ENCODE data around the gene ZNF710. TPM values are rescaled to one million over a fixed set of nuclear protein-coding genes. Genes with fewer than 3 reads are reported as not detected.
A peak's percentile ranks its signal among the peaks of the same experiment; 100 is the strongest.

Gene ZNF710
- total RNA-seq, 1 donor from 2014 or later, result 31.4 TPM

GRCh38 chr15:90000186-90001001 is 730 bp upstream of the ZNF710 start:
- Mint-ChIP-seq H3K4me3 (ENCODE audit: low read depth) (peak overlapping the region; percentile 98), H3K36me3 (ENCODE audit: low read depth) (peaks cover 12% of the 10 kb centered on the region), H3K4me1 (ENCODE audit: low read depth) (peaks cover 37% of the 10 kb centered on the region), H3K27ac (peak overlapping the region; percentile 99), H3K27me3 (ENCODE audit: low read depth) (peaks cover 2% of the 10 kb centered on the region), H3K9me3 (no peaks in the 10 kb centered on the region)
- DNase-seq (ENCODE audit: low spot score), result no peak
- intact Hi-C loops (cut with micrococcal nuclease), result loop anchor here (2.0 to 5.0 kb wide), 2 partner anchors 72 to 106 kb away; no protein-coding TSS in a partner anchor

GRCh38 chr15:90001683-90002427 is 731 bp downstream of the ZNF710 start:
- Mint-ChIP-seq H3K27ac (peak overlapping the region; percentile 87), H3K4me1 (ENCODE audit: low read depth) (peaks cover 50% of the 10 kb centered on the region), H3K4me3 (ENCODE audit: low read depth) (peak overlapping the region; percentile 85), H3K27me3 (ENCODE audit: low read depth) (no peaks in the 10 kb centered on the region), H3K9me3 (no peaks in the 10 kb centered on the region), H3K36me3 (ENCODE audit: low read depth) (peaks cover 17% of the 10 kb centered on the region)
- intact Hi-C loops (cut with micrococcal nuclease), result loop anchor here (1.0 to 5.0 kb wide), 3 partner anchors 57 to 107 kb away; no protein-coding TSS in a partner anchor
- peak; percentile 60 for DNase-seq (ENCODE audit: low spot score)

GRCh38 chr15:90002428-90002844 is 1.3 kb downstream of the ZNF710 start:
- Mint-ChIP-seq H3K4me3 (ENCODE audit: low read depth) (peak overlapping the region; percentile 85), H3K27ac (peak overlapping the region; percentile 90), H3K9me3 (no peaks in the 10 kb centered on the region), H3K36me3 (ENCODE audit: low read depth) (peaks cover 17% of the 10 kb centered on the region), H3K4me1 (ENCODE audit: low read depth) (peaks cover 55% of the 10 kb centered on the region), H3K27me3 (ENCODE audit: low read depth) (no peaks in the 10 kb centered on the region)
- DNase-seq (ENCODE audit: low spot score), result no peak
- intact Hi-C loops (cut with micrococcal nuclease), result loop anchor here (1.0 to 5.0 kb wide), 2 partner anchors 57 to 70 kb away; no protein-coding TSS in a partner anchor

- intact Hi-C loops (cut with micrococcal nuclease), result loop anchor here (2.0 to 5.0 kb wide), 2 partner anchors 35 to 69 kb away; no protein-coding TSS in a partner anchor
- Mint-ChIP-seq H3K27ac (no peak overlapping the region), H3K4me1 (ENCODE audit: low read depth) (peaks cover 59% of the 10 kb centered on the region), H3K4me3 (ENCODE audit: low read depth) (no peak overlapping the region), H3K27me3 (ENCODE audit: low read depth) (no peaks in the 10 kb centered on the region), H3K36me3 (ENCODE audit: low read depth) (peaks cover 22% of the 10 kb centered on the region), H3K9me3 (no peaks in the 10 kb centered on the region)
- no peak for DNase-seq (ENCODE audit: low spot score)
These were observed 2.6 kb downstream of the ZNF710 start for GRCh38 chr15:90003736-90004135.

- no peak overlapping the region for H3K4me3 Mint-ChIP-seq (ENCODE audit: low read depth)
These were observed 3.1 kb downstream of the ZNF710 start for GRCh38 chr15:90004252-90004651.

GRCh38 chr15:90004671-90005070 is 3.5 kb downstream of the ZNF710 start:
- Mint-ChIP-seq H3K27ac (peak overlapping the region; percentile 77), H3K4me1 (ENCODE audit: low read depth) (peaks cover 58% of the 10 kb centered on the region), H3K27me3 (ENCODE audit: low read depth) (no peaks in the 10 kb centered on the region), H3K4me3 (ENCODE audit: low read depth) (peak overlapping the region; percentile 38), H3K36me3 (ENCODE audit: low read depth) (peaks cover 28% of the 10 kb centered on the region), H3K9me3 (no peaks in the 10 kb centered on the region)
- intact Hi-C loops (cut with micrococcal nuclease), result loop anchor here (2.0 to 5.0 kb wide), 2 partner anchors 34 to 68 kb away; no protein-coding TSS in a partner anchor
- DNase-seq (ENCODE audit: low spot score), result no peak

More at GRCh38 chr15:90004252-90004651, 3.1 kb downstream of the ZNF710 start:
- peaks cover 56% of the 10 kb centered on the region for H3K4me1 Mint-ChIP-seq (ENCODE audit: low read depth)
- H3K36me3 Mint-ChIP-seq (ENCODE audit: low read depth), result peaks cover 24% of the 10 kb centered on the region
- no peak for DNase-seq (ENCODE audit: low spot score)
- peak overlapping the region; percentile 77 for H3K27ac Mint-ChIP-seq
- intact Hi-C loops (cut with micrococcal nuclease), result loop anchor here (2.0 to 5.0 kb wide), 2 partner anchors 35 to 68 kb away; no protein-coding TSS in a partner anchor
- no peaks in the 10 kb centered on the region for H3K27me3 Mint-ChIP-seq (ENCODE audit: low read depth)
- no peaks in the 10 kb centered on the region for H3K9me3 Mint-ChIP-seq

GRCh38 chr15:90006217-90007075 is 5.3 kb downstream of the ZNF710 start:
- H3K36me3 Mint-ChIP-seq (ENCODE audit: low read depth), result peaks cover 44% of the 10 kb centered on the region
- H3K9me3 Mint-ChIP-seq, result peaks cover 3% of the 10 kb centered on the region
- peaks cover 57% of the 10 kb centered on the region for H3K4me1 Mint-ChIP-seq (ENCODE audit: low read depth)
- no peaks in the 10 kb centered on the region for H3K27me3 Mint-ChIP-seq (ENCODE audit: low read depth)
- H3K27ac Mint-ChIP-seq, result peak overlapping the region; percentile 53
- no peak overlapping the region for H3K4me3 Mint-ChIP-seq (ENCODE audit: low read depth)
- no peak for DNase-seq (ENCODE audit: low spot score)
- intact Hi-C loops (cut with micrococcal nuclease), result loop anchor here (2.0 kb wide), 1 partner anchor 52 kb away; no protein-coding TSS in a partner anchor

- DNase-seq (ENCODE audit: low spot score), result no peak
- Mint-ChIP-seq H3K4me3 (ENCODE audit: low read depth) (no peak overlapping the region), H3K27me3 (ENCODE audit: low read depth) (no peaks in the 10 kb centered on the region), H3K9me3 (peaks cover 8% of the 10 kb centered on the region), H3K27ac (peak overlapping the region; percentile 53), H3K4me1 (ENCODE audit: low read depth) (peaks cover 57% of the 10 kb centered on the region), H3K36me3 (ENCODE audit: low read depth) (peaks cover 50% of the 10 kb centered on the region)
- intact Hi-C loops (cut with micrococcal nuclease), result loop anchor here (2.0 kb wide), 1 partner anchor 52 kb away; no protein-coding TSS in a partner anchor
These were observed 5.9 kb downstream of the ZNF710 start for GRCh38 chr15:90007076-90007460.

- Mint-ChIP-seq H3K4me3 (ENCODE audit: low read depth) (no peak overlapping the region), H3K4me1 (ENCODE audit: low read depth) (peaks cover 56% of the 10 kb centered on the region), H3K27me3 (ENCODE audit: low read depth) (no peaks in the 10 kb centered on the region), H3K9me3 (peaks cover 19% of the 10 kb centered on the region), H3K27ac (no peak overlapping the region), H3K36me3 (ENCODE audit: low read depth) (peaks cover 53% of the 10 kb centered on the region)
- no peak for DNase-seq (ENCODE audit: low spot score)
- intact Hi-C loops (cut with micrococcal nuclease), result no loop called here
These were observed 7.5 kb downstream of the ZNF710 start for GRCh38 chr15:90008607-90009006.

GRCh38 chr15:90009301-90010022 is 8.3 kb downstream of the ZNF710 start:
- Mint-ChIP-seq H3K4me1 (ENCODE audit: low read depth) (peaks cover 54% of the 10 kb centered on the region), H3K4me3 (ENCODE audit: low read depth) (no peak overlapping the region), H3K27me3 (ENCODE audit: low read depth) (no peaks in the 10 kb centered on the region), H3K27ac (peak overlapping the region; percentile 43), H3K36me3 (ENCODE audit: low read depth) (peaks cover 60% of the 10 kb centered on the region), H3K9me3 (peaks cover 25% of the 10 kb centered on the region)
- no peak for DNase-seq (ENCODE audit: low spot score)
- intact Hi-C loops (cut with micrococcal nuclease), result no loop called here

- peaks cover 49% of the 10 kb centered on the region for H3K36me3 Mint-ChIP-seq (ENCODE audit: low read depth)
- peaks cover 25% of the 10 kb centered on the region for H3K9me3 Mint-ChIP-seq
- peaks cover 40% of the 10 kb centered on the region for H3K4me1 Mint-ChIP-seq (ENCODE audit: low read depth)
- intact Hi-C loops (cut with micrococcal nuclease), result no loop called here
- no peaks in the 10 kb centered on the region for H3K27me3 Mint-ChIP-seq (ENCODE audit: low read depth)
- DNase-seq (ENCODE audit: low spot score), result no peak
- H3K4me3 Mint-ChIP-seq (ENCODE audit: low read depth), result no peak overlapping the region
- H3K27ac Mint-ChIP-seq, result no peak overlapping the region
These were observed 10.6 kb downstream of the ZNF710 start for GRCh38 chr15:90011705-90012104.
